ENCODE results near the gene LRMDA.

- TF ChIP-seq CTCF (conservative IDR thresholded peaks at IDR 0.05; ENCODE audit: low read depth, low read length) (no peak), EZH2 (IDR thresholded peaks at IDR 0.05; ENCODE audit: borderline replicate concordance, low read depth, low read length, poor library complexity, severe bottlenecking) (no peak)
These were observed 896.9 kb downstream of the LRMDA start for GRCh38 chr10:76328348-76328747.
